Forelimb muscle (tissue), 1 donor: ENCODE results near the gene AGRN. TPM values are rescaled to one million over a fixed set of nuclear protein-coding genes. Genes with fewer than 3 reads are reported as not detected.
"Not testable (repeated sequence)": the region's sequence is repeated elsewhere in the genome, so short reads cannot be mapped to it uniquely, and the experiment has no call there.

Experiments
- DNase-seq: peaks from one replicate; pipeline ENCODE4 v3.0.0-alpha.2; 2013; ENCODE audit warnings: low read depth
- polyA plus RNA-seq: library from polyadenylated mRNA; unstranded; fragments of 120-200 nt; gene quantifications from one replicate; pipeline ENCODE4 v1.2.1, GENCODE V29; 2013; ENCODE audit not compliant: insufficient read length

Gene AGRN
- polyA plus RNA-seq, 1 donor, result 37.5 TPM

- DNase-seq, result no peak
Measured at GRCh38 chr1:1065265-1065939, 45.5 kb downstream of the AGRN start.

- not testable (repeated sequence) for DNase-seq
Measured at GRCh38 chr1:1065940-1066304, 46.0 kb downstream of the AGRN start.

- no peak for DNase-seq
Measured at GRCh38 chr1:1066403-1067283, 46.7 kb downstream of the AGRN start.

GRCh38 chr1:1067284-1067859 lies 47.5 kb downstream of the AGRN start:
- no peak for DNase-seq

- DNase-seq, result no peak
Measured at GRCh38 chr1:1067860-1068516, 48.1 kb downstream of the AGRN start.

- DNase-seq, result no peak
Measured at GRCh38 chr1:1068517-1069055, 48.7 kb downstream of the AGRN start.

- DNase-seq, result no peak
Measured at GRCh38 chr1:1069056-1069710, 49.3 kb downstream of the AGRN start.

- DNase-seq, result no peak
Measured at GRCh38 chr1:1069711-1070676, 50.1 kb downstream of the AGRN start.

- no peak for DNase-seq
Measured at GRCh38 chr1:1071486-1072298, 51.8 kb downstream of the AGRN start.

- no peak for DNase-seq
Measured at GRCh38 chr1:1072299-1072848, 52.5 kb downstream of the AGRN start.

GRCh38 chr1:1072849-1073742 lies 53.2 kb downstream of the AGRN start:
- no peak for DNase-seq

- no peak for DNase-seq
Measured at GRCh38 chr1:1073743-1074587, 54.0 kb downstream of the AGRN start, which contains the start of gene RNF223. RNF223 (minus strand) TSS chr1:1074306; CDS start chr1:1072566, 1,740 bp downstream.

- DNase-seq, result no peak
Measured at GRCh38 chr1:1074631-1075147, 54.8 kb downstream of the AGRN start.

GRCh38 chr1:1075148-1075935 lies 55.4 kb downstream of the AGRN start:
- no peak for DNase-seq

GRCh38 chr1:1077396-1077795 lies 57.5 kb downstream of the AGRN start:
- DNase-seq, result not testable (repeated sequence)
